ENCODE measurements around the gene ARHGDIG. TPM values are rescaled to one million over a fixed set of nuclear protein-coding genes. Genes with fewer than 3 reads are reported as not detected.

The ARHGDIG gene
- total and polyA plus RNA-seq, 2 experiments from 2014 or later: 0.78 to 1.0 TPM

DNA sequence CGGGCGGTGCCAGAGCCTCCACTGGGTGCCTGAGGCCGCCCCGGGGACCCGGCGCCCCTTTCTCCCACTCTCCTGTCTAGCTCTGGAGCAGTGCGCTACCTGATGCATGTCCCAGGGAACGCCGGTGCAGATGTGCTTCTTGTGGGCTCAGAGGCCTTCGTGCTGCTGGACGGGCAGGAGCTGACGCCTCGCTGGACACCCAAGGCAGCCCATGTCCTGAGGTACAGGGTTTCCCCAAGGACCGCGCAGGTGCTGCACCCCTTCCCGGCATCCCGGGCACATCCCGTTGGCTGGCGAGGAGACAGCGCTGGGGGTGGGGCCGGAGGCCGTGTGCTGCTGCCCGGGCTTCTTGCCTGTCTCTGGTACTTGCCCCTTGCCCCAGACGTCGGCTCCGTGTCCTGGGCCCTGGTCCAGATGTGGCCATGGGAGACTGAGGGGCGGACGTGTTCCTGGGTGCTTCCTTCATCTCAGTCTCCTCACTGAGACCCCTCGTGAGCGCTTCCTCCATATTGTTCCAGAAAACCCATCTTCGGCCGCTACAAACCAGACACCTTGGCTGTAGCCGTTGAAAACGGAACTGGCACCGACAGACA is 17.1 kb upstream of the ARHGDIG start:
- TF ChIP-seq JUNB (IDR thresholded peaks at IDR 0.05; ENCODE audit: unreplicated experiment) (no peak), ZNF331 (CRISPR knock-in tag; IDR thresholded peaks at IDR 0.05; ENCODE audit: low read depth) (no peak), EZH2 (IDR thresholded peaks at IDR 0.05; ENCODE audit: low read depth, unreplicated experiment) (no peak), CREB1 (CRISPR knock-in tag; IDR thresholded peaks at IDR 0.05; ENCODE audit: low read depth) (no peak), STAT1 (IDR thresholded peaks at IDR 0.05; ENCODE audit: unreplicated experiment) (no peak)
- TF ChIP-seq, protein P1, sequence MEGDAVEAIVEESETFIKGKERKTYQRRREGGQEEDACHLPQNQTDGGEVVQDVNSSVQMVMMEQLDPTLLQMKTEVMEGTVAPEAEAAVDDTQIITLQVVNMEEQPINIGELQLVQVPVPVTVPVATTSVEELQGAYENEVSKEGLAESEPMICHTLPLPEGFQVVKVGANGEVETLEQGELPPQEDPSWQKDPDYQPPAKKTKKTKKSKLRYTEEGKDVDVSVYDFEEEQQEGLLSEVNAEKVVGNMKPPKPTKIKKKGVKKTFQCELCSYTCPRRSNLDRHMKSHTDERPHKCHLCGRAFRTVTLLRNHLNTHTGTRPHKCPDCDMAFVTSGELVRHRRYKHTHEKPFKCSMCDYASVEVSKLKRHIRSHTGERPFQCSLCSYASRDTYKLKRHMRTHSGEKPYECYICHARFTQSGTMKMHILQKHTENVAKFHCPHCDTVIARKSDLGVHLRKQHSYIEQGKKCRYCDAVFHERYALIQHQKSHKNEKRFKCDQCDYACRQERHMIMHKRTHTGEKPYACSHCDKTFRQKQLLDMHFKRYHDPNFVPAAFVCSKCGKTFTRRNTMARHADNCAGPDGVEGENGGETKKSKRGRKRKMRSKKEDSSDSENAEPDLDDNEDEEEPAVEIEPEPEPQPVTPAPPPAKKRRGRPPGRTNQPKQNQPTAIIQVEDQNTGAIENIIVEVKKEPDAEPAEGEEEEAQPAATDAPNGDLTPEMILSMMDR (conservative IDR thresholded peaks at IDR 0.05; ENCODE audit: low read depth in 2 of 2): no peak
- TF ChIP-seq, protein P2, sequence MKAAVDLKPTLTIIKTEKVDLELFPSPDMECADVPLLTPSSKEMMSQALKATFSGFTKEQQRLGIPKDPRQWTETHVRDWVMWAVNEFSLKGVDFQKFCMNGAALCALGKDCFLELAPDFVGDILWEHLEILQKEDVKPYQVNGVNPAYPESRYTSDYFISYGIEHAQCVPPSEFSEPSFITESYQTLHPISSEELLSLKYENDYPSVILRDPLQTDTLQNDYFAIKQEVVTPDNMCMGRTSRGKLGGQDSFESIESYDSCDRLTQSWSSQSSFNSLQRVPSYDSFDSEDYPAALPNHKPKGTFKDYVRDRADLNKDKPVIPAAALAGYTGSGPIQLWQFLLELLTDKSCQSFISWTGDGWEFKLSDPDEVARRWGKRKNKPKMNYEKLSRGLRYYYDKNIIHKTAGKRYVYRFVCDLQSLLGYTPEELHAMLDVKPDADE (IDR thresholded peaks at IDR 0.05): no peak
- TF ChIP-seq, protein P3, sequence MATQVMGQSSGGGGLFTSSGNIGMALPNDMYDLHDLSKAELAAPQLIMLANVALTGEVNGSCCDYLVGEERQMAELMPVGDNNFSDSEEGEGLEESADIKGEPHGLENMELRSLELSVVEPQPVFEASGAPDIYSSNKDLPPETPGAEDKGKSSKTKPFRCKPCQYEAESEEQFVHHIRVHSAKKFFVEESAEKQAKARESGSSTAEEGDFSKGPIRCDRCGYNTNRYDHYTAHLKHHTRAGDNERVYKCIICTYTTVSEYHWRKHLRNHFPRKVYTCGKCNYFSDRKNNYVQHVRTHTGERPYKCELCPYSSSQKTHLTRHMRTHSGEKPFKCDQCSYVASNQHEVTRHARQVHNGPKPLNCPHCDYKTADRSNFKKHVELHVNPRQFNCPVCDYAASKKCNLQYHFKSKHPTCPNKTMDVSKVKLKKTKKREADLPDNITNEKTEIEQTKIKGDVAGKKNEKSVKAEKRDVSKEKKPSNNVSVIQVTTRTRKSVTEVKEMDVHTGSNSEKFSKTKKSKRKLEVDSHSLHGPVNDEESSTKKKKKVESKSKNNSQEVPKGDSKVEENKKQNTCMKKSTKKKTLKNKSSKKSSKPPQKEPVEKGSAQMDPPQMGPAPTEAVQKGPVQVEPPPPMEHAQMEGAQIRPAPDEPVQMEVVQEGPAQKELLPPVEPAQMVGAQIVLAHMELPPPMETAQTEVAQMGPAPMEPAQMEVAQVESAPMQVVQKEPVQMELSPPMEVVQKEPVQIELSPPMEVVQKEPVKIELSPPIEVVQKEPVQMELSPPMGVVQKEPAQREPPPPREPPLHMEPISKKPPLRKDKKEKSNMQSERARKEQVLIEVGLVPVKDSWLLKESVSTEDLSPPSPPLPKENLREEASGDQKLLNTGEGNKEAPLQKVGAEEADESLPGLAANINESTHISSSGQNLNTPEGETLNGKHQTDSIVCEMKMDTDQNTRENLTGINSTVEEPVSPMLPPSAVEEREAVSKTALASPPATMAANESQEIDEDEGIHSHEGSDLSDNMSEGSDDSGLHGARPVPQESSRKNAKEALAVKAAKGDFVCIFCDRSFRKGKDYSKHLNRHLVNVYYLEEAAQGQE (IDR thresholded peaks at IDR 0.05; ENCODE audit: unreplicated experiment): no peak
- TF ChIP-seq, protein P4, sequence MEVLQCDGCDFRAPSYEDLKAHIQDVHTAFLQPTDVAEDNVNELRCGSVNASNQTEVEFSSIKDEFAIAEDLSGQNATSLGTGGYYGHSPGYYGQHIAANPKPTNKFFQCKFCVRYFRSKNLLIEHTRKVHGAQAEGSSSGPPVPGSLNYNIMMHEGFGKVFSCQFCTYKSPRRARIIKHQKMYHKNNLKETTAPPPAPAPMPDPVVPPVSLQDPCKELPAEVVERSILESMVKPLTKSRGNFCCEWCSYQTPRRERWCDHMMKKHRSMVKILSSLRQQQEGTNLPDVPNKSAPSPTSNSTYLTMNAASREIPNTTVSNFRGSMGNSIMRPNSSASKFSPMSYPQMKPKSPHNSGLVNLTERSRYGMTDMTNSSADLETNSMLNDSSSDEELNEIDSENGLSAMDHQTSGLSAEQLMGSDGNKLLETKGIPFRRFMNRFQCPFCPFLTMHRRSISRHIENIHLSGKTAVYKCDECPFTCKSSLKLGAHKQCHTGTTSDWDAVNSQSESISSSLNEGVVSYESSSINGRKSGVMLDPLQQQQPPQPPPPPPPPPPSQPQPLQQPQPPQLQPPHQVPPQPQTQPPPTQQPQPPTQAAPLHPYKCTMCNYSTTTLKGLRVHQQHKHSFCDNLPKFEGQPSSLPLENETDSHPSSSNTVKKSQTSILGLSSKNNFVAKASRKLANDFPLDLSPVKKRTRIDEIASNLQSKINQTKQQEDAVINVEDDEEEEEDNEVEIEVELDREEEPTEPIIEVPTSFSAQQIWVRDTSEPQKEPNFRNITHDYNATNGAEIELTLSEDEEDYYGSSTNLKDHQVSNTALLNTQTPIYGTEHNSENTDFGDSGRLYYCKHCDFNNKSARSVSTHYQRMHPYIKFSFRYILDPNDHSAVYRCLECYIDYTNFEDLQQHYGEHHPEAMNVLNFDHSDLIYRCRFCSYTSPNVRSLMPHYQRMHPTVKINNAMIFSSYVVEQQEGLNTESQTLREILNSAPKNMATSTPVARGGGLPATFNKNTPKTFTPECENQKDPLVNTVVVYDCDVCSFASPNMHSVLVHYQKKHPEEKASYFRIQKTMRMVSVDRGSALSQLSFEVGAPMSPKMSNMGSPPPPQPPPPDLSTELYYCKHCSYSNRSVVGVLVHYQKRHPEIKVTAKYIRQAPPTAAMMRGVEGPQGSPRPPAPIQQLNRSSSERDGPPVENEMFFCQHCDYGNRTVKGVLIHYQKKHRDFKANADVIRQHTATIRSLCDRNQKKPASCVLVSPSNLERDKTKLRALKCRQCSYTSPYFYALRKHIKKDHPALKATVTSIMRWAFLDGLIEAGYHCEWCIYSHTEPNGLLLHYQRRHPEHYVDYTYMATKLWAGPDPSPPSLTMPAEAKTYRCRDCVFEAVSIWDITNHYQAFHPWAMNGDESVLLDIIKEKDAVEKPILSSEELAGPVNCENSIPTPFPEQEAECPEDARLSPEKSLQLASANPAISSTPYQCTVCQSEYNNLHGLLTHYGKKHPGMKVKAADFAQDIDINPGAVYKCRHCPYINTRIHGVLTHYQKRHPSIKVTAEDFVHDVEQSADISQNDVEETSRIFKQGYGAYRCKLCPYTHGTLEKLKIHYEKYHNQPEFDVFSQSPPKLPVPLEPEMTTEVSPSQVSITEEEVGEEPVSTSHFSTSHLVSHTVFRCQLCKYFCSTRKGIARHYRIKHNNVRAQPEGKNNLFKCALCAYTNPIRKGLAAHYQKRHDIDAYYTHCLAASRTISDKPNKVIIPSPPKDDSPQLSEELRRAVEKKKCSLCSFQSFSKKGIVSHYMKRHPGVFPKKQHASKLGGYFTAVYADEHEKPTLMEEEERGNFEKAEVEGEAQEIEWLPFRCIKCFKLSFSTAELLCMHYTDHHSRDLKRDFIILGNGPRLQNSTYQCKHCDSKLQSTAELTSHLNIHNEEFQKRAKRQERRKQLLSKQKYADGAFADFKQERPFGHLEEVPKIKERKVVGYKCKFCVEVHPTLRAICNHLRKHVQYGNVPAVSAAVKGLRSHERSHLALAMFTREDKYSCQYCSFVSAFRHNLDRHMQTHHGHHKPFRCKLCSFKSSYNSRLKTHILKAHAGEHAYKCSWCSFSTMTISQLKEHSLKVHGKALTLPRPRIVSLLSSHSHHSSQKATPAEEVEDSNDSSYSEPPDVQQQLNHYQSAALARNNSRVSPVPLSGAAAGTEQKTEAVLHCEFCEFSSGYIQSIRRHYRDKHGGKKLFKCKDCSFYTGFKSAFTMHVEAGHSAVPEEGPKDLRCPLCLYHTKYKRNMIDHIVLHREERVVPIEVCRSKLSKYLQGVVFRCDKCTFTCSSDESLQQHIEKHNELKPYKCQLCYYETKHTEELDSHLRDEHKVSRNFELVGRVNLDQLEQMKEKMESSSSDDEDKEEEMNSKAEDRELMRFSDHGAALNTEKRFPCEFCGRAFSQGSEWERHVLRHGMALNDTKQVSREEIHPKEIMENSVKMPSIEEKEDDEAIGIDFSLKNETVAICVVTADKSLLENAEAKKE (CRISPR knock-in tag; IDR thresholded peaks at IDR 0.05): no peak
- Mint-ChIP-seq H3K4me3 (no peak overlapping the region), H3K27me3 (ENCODE audit: insufficient read depth, low read depth, poor library complexity) (peaks cover 6% of the 10 kb centered on the region), H3K36me3 (ENCODE audit: low read depth) (peaks cover 24% of the 10 kb centered on the region; the same call in 2 of the 3 replicates), H3K4me1 (no peaks in the 10 kb centered on the region), H3K9me3 (no peaks in the 10 kb centered on the region; the same call in 2 of the 3 replicates), H3K27ac (no peak overlapping the region)
- H3K4me1 ChIP-seq (ENCODE audit: insufficient read depth): no peaks in the 10 kb centered on the region
- H3K9me2 ChIP-seq (ENCODE audit: insufficient read depth): no peaks in the 10 kb centered on the region
- H3K79me2 ChIP-seq (replicated peaks; ENCODE audit: insufficient read depth): no peaks in the 10 kb centered on the region
- no peak overlapping the region for H3K4me3 ChIP-seq
- DNase-seq (ENCODE audit: low spot score) (no peak), ATAC-seq (no peak)
- H3F3A ChIP-seq (replicated peaks; ENCODE audit: low read depth): 0 out of 2 replicates have a peak, but pooled peaks cover 3% of the 10 kb centered on the region
- no peaks in the 10 kb centered on the region for H3K27me3 ChIP-seq (ENCODE audit: insufficient read depth)
- no peak overlapping the region for H3K27ac ChIP-seq (ENCODE audit: low read depth)
- no peak overlapping the region for H2AFZ ChIP-seq
- no peaks in the 10 kb centered on the region for H4K20me1 ChIP-seq (replicated peaks; ENCODE audit: insufficient read depth)
- H3K4me2 ChIP-seq: no peak overlapping the region
- H3K36me3 ChIP-seq (ENCODE audit: insufficient read depth): no peaks in the 10 kb centered on the region

Data from GM23338 (cell line).